NCI-H526 treated with DMSO at 0.1 percent for 48 hours (cell line): ENCODE data around the gene C1QTNF12.

ENCODE experiments used
- DNase-seq: peaks from one replicate; lab custom pipeline; 2025; lab: John Stamatoyannopoulos, UW

C1QTNF12 gene

GRCh38 chr1:1240822-1241587 is 5.5 kb downstream of the C1QTNF12 start:
- DNase-seq = no peak

- DNase-seq = no peak
Measured at GRCh38 chr1:1240348-1240732, 6.2 kb downstream of the C1QTNF12 start.

DNA sequence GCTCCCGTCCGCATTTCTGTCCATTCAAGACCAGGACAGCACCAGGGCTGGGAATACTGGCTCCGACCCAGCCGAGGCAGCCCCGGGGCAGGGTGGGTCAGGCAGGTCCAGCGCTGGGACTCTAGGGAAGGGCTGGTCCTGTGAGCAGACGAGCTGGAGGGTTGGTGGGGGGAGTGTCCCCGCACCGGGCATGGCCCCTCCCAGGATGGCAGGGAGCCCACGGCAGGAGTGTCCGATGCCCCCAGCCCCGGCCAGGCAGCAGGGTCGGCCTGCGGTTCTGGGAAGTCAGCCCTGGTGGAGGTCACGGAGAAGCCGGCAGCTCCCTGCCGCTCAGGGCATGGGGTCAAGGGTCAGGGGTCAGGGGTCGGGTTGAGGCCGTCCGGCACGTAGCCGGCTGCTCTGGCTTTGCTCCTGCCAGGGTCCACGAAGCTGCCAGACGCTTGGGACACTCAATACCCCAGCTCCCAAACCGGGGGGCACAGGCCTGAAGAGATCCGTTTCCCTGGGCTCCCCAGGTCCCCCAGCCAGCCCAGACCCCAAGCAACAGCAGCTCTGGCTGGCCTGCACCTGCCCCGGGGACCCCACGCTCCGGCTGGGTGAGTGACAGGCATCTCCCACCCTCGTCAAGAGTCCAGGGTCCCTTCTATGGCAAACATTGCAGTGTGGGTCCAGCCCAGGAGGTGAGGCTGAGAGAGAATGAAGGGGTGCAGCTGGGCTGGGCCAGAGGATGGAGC is 6.7 kb downstream of the C1QTNF12 start:
- no peak for DNase-seq

- no peak for DNase-seq
Measured at GRCh38 chr1:1239227-1239613, 7.3 kb downstream of the C1QTNF12 start.

- DNase-seq = no peak
Measured at GRCh38 chr1:1238702-1239178, 7.8 kb downstream of the C1QTNF12 start.

- DNase-seq = peak; percentile 59
Measured at GRCh38 chr1:1237874-1238701, 8.4 kb downstream of the C1QTNF12 start.

GRCh38 chr1:1236945-1237873 is 9.3 kb downstream of the C1QTNF12 start:
- no peak for DNase-seq

- DNase-seq = no peak
Measured at GRCh38 chr1:1236176-1236763, 10.3 kb downstream of the C1QTNF12 start.

DNA sequence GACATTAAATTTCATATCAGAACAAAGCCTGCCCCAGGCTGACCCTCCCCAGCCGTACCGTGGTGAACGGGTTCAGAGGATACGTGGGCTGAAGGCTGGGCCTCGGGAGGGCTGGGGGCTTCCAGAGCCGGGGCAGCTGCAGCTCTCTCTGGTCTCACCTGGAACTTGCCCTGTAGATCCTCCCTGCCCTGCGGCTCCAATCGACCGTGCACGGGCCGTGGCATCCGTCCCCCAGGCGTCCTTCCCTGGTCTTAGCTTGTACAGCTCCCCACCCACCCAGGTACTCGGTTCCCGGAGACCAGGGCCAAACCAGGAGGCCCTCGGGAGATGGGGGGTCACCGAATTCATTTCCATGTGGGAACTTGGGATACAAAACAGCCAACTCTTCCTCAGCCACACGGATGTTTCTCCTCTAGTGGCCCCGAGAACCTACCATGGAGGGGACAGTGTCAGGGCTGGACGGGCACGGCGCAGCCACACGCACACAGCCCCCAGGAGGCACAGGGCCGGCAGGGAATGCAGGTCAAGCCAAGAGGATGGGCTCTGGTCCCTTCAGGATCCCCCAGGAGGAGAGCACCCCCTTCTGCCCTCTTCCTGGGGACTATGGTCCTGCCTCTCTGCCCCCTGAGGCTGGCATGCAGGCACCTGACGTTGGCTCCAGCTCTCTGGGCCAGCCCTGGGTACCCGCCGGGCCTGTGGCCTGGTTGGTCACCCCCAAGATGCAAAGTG is 11.3 kb downstream of the C1QTNF12 start:
- no peak for DNase-seq

DNA sequence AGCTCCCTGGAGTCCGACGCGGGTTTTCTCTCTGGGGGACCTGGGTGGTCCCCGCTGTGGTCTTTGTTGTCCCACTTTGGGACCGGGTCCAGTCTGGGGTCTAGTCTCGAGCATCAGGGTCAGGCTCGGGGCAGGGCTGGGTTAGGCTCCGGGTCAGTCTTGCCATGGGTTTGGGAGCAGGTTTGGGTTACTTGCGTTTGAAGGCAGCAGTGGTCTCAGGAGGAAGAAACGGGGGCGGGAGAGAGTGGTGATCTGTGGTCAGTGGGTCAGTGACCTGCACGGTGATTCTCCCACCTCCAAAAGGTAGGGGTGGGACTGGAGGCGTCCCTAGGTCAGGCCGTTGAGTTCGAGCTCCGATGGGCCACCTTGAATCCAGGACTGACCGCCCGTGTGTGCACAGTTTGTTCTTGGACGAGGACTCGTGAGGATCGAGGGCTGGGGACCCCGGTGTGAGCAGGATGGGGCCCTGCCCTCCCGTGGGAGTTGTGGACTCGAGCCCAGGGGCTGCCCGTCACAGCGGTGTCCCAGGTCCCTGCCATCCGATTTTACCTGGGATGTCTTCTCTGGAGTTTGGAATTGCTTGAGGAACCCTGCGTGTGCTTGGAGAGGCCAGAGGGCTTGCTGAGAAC is 12.2 kb downstream of the C1QTNF12 start:
- DNase-seq = no peak

DNA sequence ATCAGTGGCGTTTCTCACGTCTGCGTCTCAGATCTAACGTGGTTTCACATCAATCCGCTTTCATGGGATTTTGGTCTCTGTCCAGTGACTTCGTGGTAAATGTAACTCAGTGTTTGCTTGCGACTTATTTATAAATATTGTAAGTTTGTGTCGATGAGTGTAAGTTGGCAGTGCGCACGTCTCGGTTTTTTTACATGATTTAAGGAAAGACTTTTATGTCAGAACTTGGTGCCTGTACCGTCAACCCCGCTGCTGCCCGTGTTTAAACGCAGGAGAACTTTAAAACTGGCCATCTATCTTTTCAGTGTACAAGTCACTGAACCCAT is 13.0 kb downstream of the C1QTNF12 start:
- DNase-seq = no peak

DNA sequence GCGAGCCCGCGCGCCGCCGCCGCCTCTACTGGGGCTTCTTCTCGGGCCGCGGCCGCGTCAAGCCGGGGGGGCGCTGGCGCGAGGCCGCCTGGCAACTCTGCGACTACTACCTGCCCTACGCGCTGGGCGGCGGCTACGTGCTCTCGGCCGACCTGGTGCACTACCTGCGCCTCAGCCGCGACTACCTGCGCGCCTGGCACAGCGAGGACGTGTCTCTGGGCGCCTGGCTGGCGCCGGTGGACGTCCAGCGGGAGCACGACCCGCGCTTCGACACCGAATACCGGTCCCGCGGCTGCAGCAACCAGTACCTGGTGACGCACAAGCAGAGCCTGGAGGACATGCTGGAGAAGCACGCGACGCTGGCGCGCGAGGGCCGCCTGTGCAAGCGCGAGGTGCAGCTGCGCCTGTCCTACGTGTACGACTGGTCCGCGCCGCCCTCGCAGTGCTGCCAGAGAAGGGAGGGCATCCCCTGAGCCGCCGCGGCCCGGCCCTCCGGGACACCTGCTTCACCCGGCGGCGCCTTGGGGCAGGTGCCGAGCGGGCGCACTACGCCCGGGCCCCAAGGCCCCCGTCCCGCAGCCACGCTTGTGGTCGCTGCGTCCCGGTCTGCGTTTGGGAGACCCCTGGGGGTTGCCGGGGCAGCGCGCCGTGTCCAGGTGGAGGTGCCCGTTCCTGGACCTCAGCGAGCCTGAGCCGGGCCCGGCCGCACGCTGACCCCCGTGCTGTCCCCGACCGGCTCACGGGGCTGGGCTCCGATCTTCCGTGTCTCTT is 13.5 kb downstream of the C1QTNF12 start:
- no peak for DNase-seq

GRCh38 chr1:1232208-1232795 is 14.2 kb downstream of the C1QTNF12 start, which contains the start of gene B3GALT6:
Gene B3GALT6, plus strand, starts transcription at chr1:1232237. Its CDS starts 42 bp downstream, at chr1:1232279.
- no peak for DNase-seq

GRCh38 chr1:1231400-1232207 is 14.9 kb downstream of the C1QTNF12 start, which contains the start of gene SDF4:
Gene SDF4, minus strand, starts transcription at chr1:1232001. Its CDS starts 3,229 bp downstream, at chr1:1228772.
- peak; percentile 91 for DNase-seq

GRCh38 chr1:1230656-1231399 is 15.7 kb downstream of the C1QTNF12 start:
- peak; percentile 37 for DNase-seq

- no peak for DNase-seq
Measured at GRCh38 chr1:1229770-1230169, 16.8 kb downstream of the C1QTNF12 start.
